ENCODE results near the gene SPATA2.

DNA sequence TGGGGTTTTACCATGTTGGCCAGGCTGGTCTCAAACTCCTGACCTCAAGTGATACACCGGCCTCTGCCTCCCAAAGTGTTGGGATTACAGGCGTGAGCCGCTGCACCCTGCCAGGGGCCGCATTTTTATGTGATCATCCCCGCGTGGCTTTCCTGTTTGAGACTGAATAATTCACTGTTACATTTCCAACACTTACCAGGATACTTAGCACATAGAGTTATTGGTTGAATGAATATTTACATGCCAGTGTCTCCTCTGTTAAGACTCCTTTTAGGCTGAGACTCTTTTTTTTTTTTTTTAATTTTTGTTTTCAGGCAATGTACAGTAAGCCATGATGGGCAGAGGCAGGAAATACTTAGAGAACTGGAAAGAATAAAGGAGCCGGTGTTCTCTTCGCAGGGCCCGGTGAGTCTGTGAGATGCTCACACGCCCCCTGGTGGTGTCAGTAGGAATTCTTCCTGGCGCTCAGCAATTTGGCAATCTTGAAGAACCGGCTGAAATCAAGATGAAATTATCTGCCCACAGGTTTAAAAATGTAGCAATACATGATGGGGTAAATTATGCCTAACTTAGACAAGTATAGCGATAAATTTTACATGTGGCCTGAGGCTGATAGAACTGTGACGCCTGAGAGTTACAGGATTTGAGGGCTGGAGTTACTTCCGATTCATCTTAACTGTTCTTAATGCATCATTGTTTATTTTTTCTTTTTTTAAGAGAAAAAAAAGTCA lies 13.2 kb upstream of the SPATA2 start:
- TF ChIP-seq, protein P1, sequence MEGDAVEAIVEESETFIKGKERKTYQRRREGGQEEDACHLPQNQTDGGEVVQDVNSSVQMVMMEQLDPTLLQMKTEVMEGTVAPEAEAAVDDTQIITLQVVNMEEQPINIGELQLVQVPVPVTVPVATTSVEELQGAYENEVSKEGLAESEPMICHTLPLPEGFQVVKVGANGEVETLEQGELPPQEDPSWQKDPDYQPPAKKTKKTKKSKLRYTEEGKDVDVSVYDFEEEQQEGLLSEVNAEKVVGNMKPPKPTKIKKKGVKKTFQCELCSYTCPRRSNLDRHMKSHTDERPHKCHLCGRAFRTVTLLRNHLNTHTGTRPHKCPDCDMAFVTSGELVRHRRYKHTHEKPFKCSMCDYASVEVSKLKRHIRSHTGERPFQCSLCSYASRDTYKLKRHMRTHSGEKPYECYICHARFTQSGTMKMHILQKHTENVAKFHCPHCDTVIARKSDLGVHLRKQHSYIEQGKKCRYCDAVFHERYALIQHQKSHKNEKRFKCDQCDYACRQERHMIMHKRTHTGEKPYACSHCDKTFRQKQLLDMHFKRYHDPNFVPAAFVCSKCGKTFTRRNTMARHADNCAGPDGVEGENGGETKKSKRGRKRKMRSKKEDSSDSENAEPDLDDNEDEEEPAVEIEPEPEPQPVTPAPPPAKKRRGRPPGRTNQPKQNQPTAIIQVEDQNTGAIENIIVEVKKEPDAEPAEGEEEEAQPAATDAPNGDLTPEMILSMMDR (conservative IDR thresholded peaks at IDR 0.05; ENCODE audit: low read length) = peak; percentile 90
- TF ChIP-seq EZH2phosphoT487 (IDR thresholded peaks at IDR 0.05; ENCODE audit: borderline replicate concordance) = no peak
